BE2C (cell line): ENCODE results near the gene SBK3.

ENCODE experiments used
- DNase-seq: peaks from one replicate; pipeline ENCODE4 v3.0.0-alpha.2; 2020
- H3K27me3 ChIP-seq: fragments of 250-450 bp; sonication (Bioruptor Pico); 2 replicates; pipeline ENCODE4 v1.5.1; 2020; ENCODE audit warnings: mild to moderate bottlenecking
- H3K36me3 ChIP-seq: fragments of 250-450 bp; sonication (Bioruptor Pico); 2 replicates; pipeline ENCODE4 v1.5.1; 2020; ENCODE audit warnings: mild to moderate bottlenecking
- H3K4me1 ChIP-seq: fragments of 250-450 bp; sonication (Bioruptor Pico); 2 replicates; pipeline ENCODE4 v1.5.1; 2020
- H3K4me3 ChIP-seq: 2 replicates; pipeline ENCODE4 v1.5.1; 2011; ENCODE audit warnings: low read depth, low read length
- H3K9me3 ChIP-seq: fragments of 250-450 bp; sonication (Bioruptor Pico); 2 replicates; pipeline ENCODE4 v1.5.1; 2020
- CTCF ChIP-seq: IDR thresholded peaks from 2 replicates; pipeline ENCODE4 v1.5.1; 2012; ENCODE audit warnings: mild to moderate bottlenecking, low read depth, low read length

SBK3 gene

GRCh38 chr19:55544014-55544413 is 1.3 kb downstream of the SBK3 start:
- Histone ChIP-seq H3K27me3 (no peaks in the 10 kb centered on the region), H3K36me3 (no peaks in the 10 kb centered on the region), H3K4me1 (no peaks in the 10 kb centered on the region; the same call in 1 of the 2 replicates), H3K9me3 (no peaks in the 10 kb centered on the region), H3K4me3 (no peak overlapping the region)
- TF ChIP-seq CTCF: no peak
- no peak for DNase-seq

GRCh38 chr19:55543567-55543966 is 1.8 kb downstream of the SBK3 start:
- Histone ChIP-seq H3K9me3 (no peaks in the 10 kb centered on the region), H3K36me3 (no peaks in the 10 kb centered on the region), H3K4me1 (no peaks in the 10 kb centered on the region; the same call in 1 of the 2 replicates), H3K4me3 (no peak overlapping the region), H3K27me3 (no peaks in the 10 kb centered on the region)
- no peak for DNase-seq
- TF ChIP-seq CTCF: no peak

GRCh38 chr19:55542292-55542855 is 3.0 kb downstream of the SBK3 start:
- DNase-seq: no peak
- no peaks in the 10 kb centered on the region for H3K27me3 ChIP-seq
- TF ChIP-seq CTCF: no peak
- H3K4me3 ChIP-seq: no peak overlapping the region
- no peaks in the 10 kb centered on the region for H3K36me3 ChIP-seq
- H3K4me1 ChIP-seq: no peaks in the 10 kb centered on the region; the same call in 1 of the 2 replicates
- H3K9me3 ChIP-seq: no peaks in the 10 kb centered on the region

- Histone ChIP-seq H3K4me1 (no peaks in the 10 kb centered on the region), H3K27me3 (no peaks in the 10 kb centered on the region), H3K9me3 (no peaks in the 10 kb centered on the region), H3K4me3 (no peak overlapping the region), H3K36me3 (no peaks in the 10 kb centered on the region)
- no peak for TF ChIP-seq CTCF
- DNase-seq: no peak
These were observed 4.3 kb downstream of the SBK3 start for GRCh38 chr19:55541091-55541490.

DNA sequence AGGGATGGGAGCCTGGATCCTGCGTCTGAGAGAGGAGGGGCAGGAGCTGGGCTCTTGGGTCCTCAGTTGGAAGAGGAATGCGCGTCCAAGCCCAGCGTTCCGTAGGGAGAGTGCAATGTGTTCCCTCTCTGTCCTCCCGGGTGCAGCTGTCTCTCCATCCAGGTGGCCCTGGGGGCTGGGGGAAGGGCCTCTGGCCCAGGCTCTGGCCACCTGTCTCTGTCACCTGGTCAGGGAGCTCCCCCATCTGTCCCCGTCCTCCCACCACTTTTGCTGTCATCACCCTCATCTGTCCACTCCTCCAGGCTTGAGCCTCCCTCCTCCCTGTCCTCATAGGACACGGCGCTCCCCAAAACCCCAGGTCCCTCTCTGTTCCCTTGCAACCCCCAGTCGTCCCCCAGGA is 4.7 kb downstream of the SBK3 start:
- H3K4me3 ChIP-seq: no peak overlapping the region
- no peaks in the 10 kb centered on the region for H3K9me3 ChIP-seq
- DNase-seq: no peak
- H3K36me3 ChIP-seq: no peaks in the 10 kb centered on the region
- H3K4me1 ChIP-seq: no peaks in the 10 kb centered on the region
- TF ChIP-seq CTCF: no peak
- H3K27me3 ChIP-seq: no peaks in the 10 kb centered on the region

DNA sequence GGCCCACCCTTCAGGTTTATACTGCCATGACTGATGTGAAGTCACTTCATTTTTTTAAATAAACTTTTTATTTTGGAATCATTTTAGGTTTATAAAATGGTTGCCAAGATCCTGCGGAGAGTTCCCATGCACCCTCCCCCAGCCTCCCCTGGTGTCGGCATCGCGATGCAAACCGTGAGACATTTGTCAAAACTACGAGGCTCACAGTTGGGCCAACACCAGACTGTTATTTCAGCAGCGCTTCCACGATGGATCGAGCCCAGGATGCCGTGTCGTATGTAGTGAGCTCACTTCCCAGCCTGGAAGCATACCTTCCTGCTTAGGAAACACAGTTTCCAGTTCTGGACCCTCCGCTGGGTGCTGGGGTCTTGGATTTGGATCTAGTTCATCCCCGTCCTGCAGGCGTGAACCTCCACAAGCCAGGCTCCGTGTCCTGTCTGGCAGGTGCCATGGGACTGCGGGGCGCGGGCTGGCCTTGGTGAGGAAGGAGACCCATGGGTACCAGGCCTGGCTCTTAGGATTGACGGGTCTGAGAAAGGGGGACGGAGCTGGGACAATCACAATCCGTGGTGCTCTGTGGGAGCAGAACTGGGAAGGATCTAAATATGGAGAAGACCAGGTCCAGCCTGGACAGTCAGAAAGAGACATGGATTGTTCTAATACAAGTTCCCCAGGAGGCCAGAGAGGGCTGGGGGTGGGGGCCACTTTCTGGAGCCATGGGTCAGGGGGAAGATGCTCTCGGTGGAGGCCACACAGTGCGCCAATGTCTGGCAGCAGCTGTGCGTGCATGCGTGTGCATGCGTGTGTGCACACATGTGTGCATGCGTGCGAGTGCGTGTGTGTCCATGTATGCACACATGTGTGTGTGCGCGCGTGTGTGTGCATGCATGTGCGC is 6.0 kb downstream of the SBK3 start:
- no peak overlapping the region for H3K4me3 ChIP-seq
- no peak for TF ChIP-seq CTCF
- no peaks in the 10 kb centered on the region for H3K4me1 ChIP-seq
- H3K27me3 ChIP-seq: no peaks in the 10 kb centered on the region
- H3K36me3 ChIP-seq: no peaks in the 10 kb centered on the region
- DNase-seq: no peak
- no peaks in the 10 kb centered on the region for H3K9me3 ChIP-seq
